ENCODE data around the gene YTHDF2.

DNA sequence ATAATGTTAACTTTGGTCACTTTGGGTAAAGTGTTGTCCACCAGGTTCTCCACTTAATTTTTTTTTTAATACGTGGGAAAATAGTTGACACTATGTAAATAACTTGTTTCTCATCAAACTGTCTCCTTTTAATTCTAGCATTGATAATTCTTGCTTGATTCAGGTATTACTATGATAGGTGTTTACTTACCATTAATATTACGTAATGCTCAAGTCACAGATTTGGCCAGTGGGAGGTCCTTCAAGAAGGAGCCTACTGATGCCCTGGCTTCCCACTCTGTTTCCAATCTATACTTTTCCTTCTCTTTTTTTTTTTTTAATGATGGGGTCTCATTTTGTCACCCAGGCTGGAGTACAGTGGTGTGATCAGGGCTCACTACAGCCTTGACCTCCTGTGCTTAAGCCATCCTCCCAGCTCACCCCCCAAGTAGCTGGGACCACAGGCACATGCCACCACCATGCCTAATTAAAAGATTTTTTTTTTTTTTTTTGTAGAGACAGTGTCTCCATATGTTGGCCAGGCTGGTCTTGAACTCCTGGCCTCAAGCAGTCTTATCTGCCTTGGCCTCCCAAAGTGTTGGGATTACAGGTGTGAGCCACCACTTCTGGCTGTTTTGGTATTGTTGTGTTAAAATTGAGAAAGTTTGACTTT lies 29.9 kb downstream of the YTHDF2 start:
- TF ChIP-seq, protein P1, sequence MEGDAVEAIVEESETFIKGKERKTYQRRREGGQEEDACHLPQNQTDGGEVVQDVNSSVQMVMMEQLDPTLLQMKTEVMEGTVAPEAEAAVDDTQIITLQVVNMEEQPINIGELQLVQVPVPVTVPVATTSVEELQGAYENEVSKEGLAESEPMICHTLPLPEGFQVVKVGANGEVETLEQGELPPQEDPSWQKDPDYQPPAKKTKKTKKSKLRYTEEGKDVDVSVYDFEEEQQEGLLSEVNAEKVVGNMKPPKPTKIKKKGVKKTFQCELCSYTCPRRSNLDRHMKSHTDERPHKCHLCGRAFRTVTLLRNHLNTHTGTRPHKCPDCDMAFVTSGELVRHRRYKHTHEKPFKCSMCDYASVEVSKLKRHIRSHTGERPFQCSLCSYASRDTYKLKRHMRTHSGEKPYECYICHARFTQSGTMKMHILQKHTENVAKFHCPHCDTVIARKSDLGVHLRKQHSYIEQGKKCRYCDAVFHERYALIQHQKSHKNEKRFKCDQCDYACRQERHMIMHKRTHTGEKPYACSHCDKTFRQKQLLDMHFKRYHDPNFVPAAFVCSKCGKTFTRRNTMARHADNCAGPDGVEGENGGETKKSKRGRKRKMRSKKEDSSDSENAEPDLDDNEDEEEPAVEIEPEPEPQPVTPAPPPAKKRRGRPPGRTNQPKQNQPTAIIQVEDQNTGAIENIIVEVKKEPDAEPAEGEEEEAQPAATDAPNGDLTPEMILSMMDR (tag by site-specific recombination; IDR thresholded peaks at IDR 0.05), result no peak
- TF ChIP-seq AEBP2 (tag by site-specific recombination; IDR thresholded peaks at IDR 0.05; ENCODE audit: borderline replicate concordance) (no peak), ZNF223 (tag by site-specific recombination; IDR thresholded peaks at IDR 0.05) (no peak), ZNF121 (tag by site-specific recombination; IDR thresholded peaks at IDR 0.05) (no peak)
